GM12878 (cell line): ENCODE results near the gene SPRY1. TPM values are rescaled to one million over a fixed set of nuclear protein-coding genes. Genes with fewer than 3 reads are reported as not detected.

Experiments used
- ATAC-seq: fragments of 200-7000 bp; cut with Tn5 transposase; 3 replicates; pipeline ENCODE4 v1.9.1; 2020; ENCODE audit warnings: mild to moderate bottlenecking, moderate library complexity
- BruUV-seq: library from RNA; stranded (reverse); fragments of 400-500 nt; replicated peaks from 2 replicates; lab custom pipeline; 2021; lab: Mats Ljungman, UMichigan
- CTCF ChIA-PET: fragments of 300-600 bp; sonication (Branson Sonifier 250); formaldehyde crosslinking; extraction: SDS; loops from one replicate; lab custom pipeline; 2021; ENCODE audit warnings: inconsistent platforms; lab: Yijun Ruan, JAX
- POLR2A ChIA-PET: fragments of 350-600 bp; formaldehyde crosslinking; extraction: SDS; loops from one replicate; lab custom pipeline; 2021; ENCODE audit warnings: inconsistent platforms; lab: Charles Lee
- RAD21 ChIA-PET: fragments of 300-600 bp; sonication (Branson Sonifier 250); formaldehyde crosslinking; loops from one replicate; lab custom pipeline; 2023; ENCODE audit warnings: antibody characterized with exemption; ENCODE audit not compliant: unreplicated experiment; lab: Charles Lee
- SMC1A ChIA-PET: fragments of 300-600 bp; sonication (Branson Sonifier 250); formaldehyde crosslinking; loops from one replicate; lab custom pipeline; 2023; ENCODE audit not compliant: unreplicated experiment, uncharacterized antibody; lab: Charles Lee
- DNase-seq: peaks from one replicate; pipeline ENCODE4 v3.0.0-alpha.2; 2011; ENCODE audit warnings: low read depth, low spot score
- FAIRE-seq: peaks from 3 replicates; lab custom pipeline; 2011; peaks lifted over from hg19 to GRCh38; lab: Jason Lieb, UNC
- H2AFZ ChIP-seq: 2 replicates; pipeline ENCODE4 v1.6.0; 2011; ENCODE audit warnings: low read depth, low read length, control low read depth; ENCODE audit not compliant: control insufficient read depth
- H3K27ac ChIP-seq: 2 replicates; pipeline ENCODE4 v1.5.1; 2011; ENCODE audit warnings: control low read depth; ENCODE audit not compliant: control insufficient read depth, insufficient read depth
- H3K27me3 ChIP-seq, 2 experiments: replicated peaks in 1 of 2; 2 replicates each; pipeline versions ENCODE4 v1.6.0 to v1.6.1; 2011; ENCODE audit warnings: low read length in 1 of 2; ENCODE audit not compliant: control insufficient read depth in 2 of 2, insufficient read depth in 2 of 2
- H3K36me3 ChIP-seq, 2 experiments: 2 replicates each; pipeline ENCODE4 v1.5.1; 2011; ENCODE audit warnings: low read length in 1 of 2; ENCODE audit not compliant: control insufficient read depth in 2 of 2, insufficient read depth in 2 of 2
- H3K4me1 ChIP-seq: 2 replicates; pipeline ENCODE4 v1.6.1; 2011; ENCODE audit warnings: mild to moderate bottlenecking, low read length, moderate library complexity, mixed read lengths; ENCODE audit not compliant: control insufficient read depth, insufficient read depth
- H3K4me2 ChIP-seq: 2 replicates; pipeline ENCODE4 v1.6.0; 2011; ENCODE audit warnings: control low read depth; ENCODE audit not compliant: control insufficient read depth, insufficient read depth
- H3K4me3 ChIP-seq: fragments of 200-600 bp; sonication (generic); 2 replicates; pipeline ENCODE4 v1.5.1; 2016
- H3K79me2 ChIP-seq: 2 replicates; pipeline ENCODE4 v1.6.0; 2011; ENCODE audit warnings: low read length; ENCODE audit not compliant: control insufficient read depth, insufficient read depth
- H3K9ac ChIP-seq: 2 replicates; pipeline ENCODE4 v1.8.0; 2011; ENCODE audit warnings: low read length, control low read depth, mixed read lengths; ENCODE audit not compliant: control insufficient read depth, insufficient read depth
- H3K9me3 ChIP-seq: replicated peaks from 3 replicates; pipeline ENCODE4 v1.5.1; 2011; ENCODE audit warnings: mild to moderate bottlenecking, low read length; ENCODE audit not compliant: control insufficient read depth, insufficient read depth
- H4K20me1 ChIP-seq: 2 replicates; pipeline ENCODE4 v1.6.0; 2011; ENCODE audit not compliant: control insufficient read depth, insufficient read depth
- CBX3 ChIP-seq: fragments of 200-600 bp; sonication (generic); IDR thresholded peaks from 2 replicates; pipeline ENCODE4 v1.6.1; 2016; ENCODE audit warnings: low read depth, borderline replicate concordance
- CREB1 ChIP-seq: IDR thresholded peaks from 2 replicates; pipeline ENCODE4 v1.6.1; 2012; ENCODE audit warnings: low read depth, mild to moderate bottlenecking, inconsistent platforms
- PAX5 ChIP-seq: IDR thresholded peaks from 2 replicates; pipeline ENCODE4 v1.6.1; 2011; ENCODE audit warnings: low read depth, low read length, borderline replicate concordance
- WGBS: methylation state at CpG from one replicate; pipeline ENCODE4 v1.1.6; 2016; ENCODE audit warnings: low lambda C conversion rate; ENCODE audit not compliant: insufficient replicate concordance, insufficient coverage; ENCODE audit errors: missing lambda C conversion rate; 5-methylcytosine and 5-hydroxymethylcytosine counted together
- in situ Hi-C: fragments of 300-500 bp; cut with MboI; formaldehyde crosslinking; loops from 9 replicates; pipeline ENCODE4 v1.14.3; 2018; ENCODE audit warnings: mixed read lengths
- intact Hi-C: fragments of 100-400 bp; cut with micrococcal nuclease; formaldehyde crosslinking; loops from one replicate; pipeline ENCODE4 v1.14.2; 2022; ENCODE audit not compliant: unreplicated experiment
- polyA plus RNA-seq, 11 experiments: library from polyadenylated mRNA; depleted of rRNA in 4 of 11; unstranded in 6 of 11; stranded (reverse) in 5 of 11; fragments of >200 nt; fragmentation: Nextera tagmentation in 4 of 11; fragmentation: Illumina TruSeq in 1 of 11; extraction: Ambion mirVana in 4 of 11; extraction: Trizol in 1 of 11; gene quantifications; 1 replicate in 1 of 11; 2 replicates in 10 of 11; pipeline versions ENCODE4 v1.2.1 to v1.2.3, GENCODE V29; 2011 to 2016; ENCODE audit warnings: inconsistent platforms in 2 of 11, missing spikeins in 2 of 11, low read depth in 1 of 11
- total RNA-seq, 4 experiments: library from RNA; depleted of rRNA in 3 of 4; stranded (reverse); fragments of >200 nt in 3 of 4; fragmentation: Illumina TruSeq in 1 of 4; extraction: Trizol in 1 of 4; gene quantifications; 2 replicates each; pipeline versions ENCODE4 v1.2.1 to v1.2.3, GENCODE V29; 2013 to 2021
- TF ChIP-seq, protein P1 (sequence below): fragments of 450-650 bp; IDR thresholded peaks from 2 replicates; pipeline ENCODE4 v1.6.1; 2017; ENCODE audit warnings: mild to moderate bottlenecking, moderate library complexity
- TF ChIP-seq, protein P2 (sequence below): fragments of 450-650 bp; IDR thresholded peaks from 2 replicates; pipeline ENCODE4 v1.6.1; 2016; ENCODE audit warnings: mild to moderate bottlenecking
- TF ChIP-seq, protein P3 (sequence below): IDR thresholded peaks from 2 replicates; pipeline ENCODE4 v1.6.1; 2012; ENCODE audit warnings: low read depth, low read length, improper control_type of control experiment

SPRY1 gene
- total and polyA plus RNA-seq, 10 of the 15 experiments (the other 5 are each of a cell fraction or from before 2014, with no cell fraction given), result 0.05 to 5.7 (median 0.23) TPM; not detected in 2

- ChIA-PET SMC1A (interaction anchor here (1.2 kb wide), 1 partner anchor 252 kb away, joined by 4 read pairs; no protein-coding TSS in a partner anchor), RAD21 (no interaction called here), POLR2A (no interaction called here), CTCF (interaction anchor here (1.0 kb wide), 1 partner anchor 280 kb away, joined by 3 read pairs; no protein-coding TSS in a partner anchor)
- Histone ChIP-seq H3K4me3 (no peak overlapping the region), H3K9ac (no peak overlapping the region), H3K36me3 (no peaks in the 10 kb centered on the region), H3K4me2 (no peak overlapping the region), H3K27ac (no peak overlapping the region), H3K27me3 (no peaks in the 10 kb centered on the region; a peak in 2 of 4 replicates), H4K20me1 (no peaks in the 10 kb centered on the region), H3K79me2 (no peaks in the 10 kb centered on the region), H2AFZ (no peak overlapping the region), H3K4me1 (no peaks in the 10 kb centered on the region; the same call in 1 of the 2 replicates), H3K9me3 (no peaks in the 10 kb centered on the region)
- DNase-seq (no peak), ATAC-seq (peak; percentile 88), FAIRE-seq (peak; percentile 91)
- in situ Hi-C loops, result loop anchor here (10.0 kb wide), 1 partner anchor 884 kb away; no protein-coding TSS in a partner anchor
- 0% methylated on average over 3 of the region's 3 CpGs for WGBS
- TF ChIP-seq CBX3, result no peak
- TF ChIP-seq CREB1, result no peak
- TF ChIP-seq, protein P1, sequence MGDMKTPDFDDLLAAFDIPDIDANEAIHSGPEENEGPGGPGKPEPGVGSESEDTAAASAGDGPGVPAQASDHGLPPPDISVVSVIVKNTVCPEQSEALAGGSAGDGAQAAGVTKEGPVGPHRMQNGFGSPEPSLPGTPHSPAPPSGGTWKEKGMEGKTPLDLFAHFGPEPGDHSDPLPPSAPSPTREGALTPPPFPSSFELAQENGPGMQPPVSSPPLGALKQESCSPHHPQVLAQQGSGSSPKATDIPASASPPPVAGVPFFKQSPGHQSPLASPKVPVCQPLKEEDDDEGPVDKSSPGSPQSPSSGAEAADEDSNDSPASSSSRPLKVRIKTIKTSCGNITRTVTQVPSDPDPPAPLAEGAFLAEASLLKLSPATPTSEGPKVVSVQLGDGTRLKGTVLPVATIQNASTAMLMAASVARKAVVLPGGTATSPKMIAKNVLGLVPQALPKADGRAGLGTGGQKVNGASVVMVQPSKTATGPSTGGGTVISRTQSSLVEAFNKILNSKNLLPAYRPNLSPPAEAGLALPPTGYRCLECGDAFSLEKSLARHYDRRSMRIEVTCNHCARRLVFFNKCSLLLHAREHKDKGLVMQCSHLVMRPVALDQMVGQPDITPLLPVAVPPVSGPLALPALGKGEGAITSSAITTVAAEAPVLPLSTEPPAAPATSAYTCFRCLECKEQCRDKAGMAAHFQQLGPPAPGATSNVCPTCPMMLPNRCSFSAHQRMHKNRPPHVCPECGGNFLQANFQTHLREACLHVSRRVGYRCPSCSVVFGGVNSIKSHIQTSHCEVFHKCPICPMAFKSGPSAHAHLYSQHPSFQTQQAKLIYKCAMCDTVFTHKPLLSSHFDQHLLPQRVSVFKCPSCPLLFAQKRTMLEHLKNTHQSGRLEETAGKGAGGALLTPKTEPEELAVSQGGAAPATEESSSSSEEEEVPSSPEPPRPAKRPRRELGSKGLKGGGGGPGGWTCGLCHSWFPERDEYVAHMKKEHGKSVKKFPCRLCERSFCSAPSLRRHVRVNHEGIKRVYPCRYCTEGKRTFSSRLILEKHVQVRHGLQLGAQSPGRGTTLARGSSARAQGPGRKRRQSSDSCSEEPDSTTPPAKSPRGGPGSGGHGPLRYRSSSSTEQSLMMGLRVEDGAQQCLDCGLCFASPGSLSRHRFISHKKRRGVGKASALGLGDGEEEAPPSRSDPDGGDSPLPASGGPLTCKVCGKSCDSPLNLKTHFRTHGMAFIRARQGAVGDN, result no peak
- TF ChIP-seq, protein P2, sequence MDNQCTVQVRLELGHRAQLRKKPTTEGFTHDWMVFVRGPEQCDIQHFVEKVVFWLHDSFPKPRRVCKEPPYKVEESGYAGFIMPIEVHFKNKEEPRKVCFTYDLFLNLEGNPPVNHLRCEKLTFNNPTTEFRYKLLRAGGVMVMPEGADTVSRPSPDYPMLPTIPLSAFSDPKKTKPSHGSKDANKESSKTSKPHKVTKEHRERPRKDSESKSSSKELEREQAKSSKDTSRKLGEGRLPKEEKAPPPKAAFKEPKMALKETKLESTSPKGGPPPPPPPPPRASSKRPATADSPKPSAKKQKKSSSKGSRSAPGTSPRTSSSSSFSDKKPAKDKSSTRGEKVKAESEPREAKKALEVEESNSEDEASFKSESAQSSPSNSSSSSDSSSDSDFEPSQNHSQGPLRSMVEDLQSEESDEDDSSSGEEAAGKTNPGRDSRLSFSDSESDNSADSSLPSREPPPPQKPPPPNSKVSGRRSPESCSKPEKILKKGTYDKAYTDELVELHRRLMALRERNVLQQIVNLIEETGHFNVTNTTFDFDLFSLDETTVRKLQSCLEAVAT, result no peak
- TF ChIP-seq, protein P3, sequence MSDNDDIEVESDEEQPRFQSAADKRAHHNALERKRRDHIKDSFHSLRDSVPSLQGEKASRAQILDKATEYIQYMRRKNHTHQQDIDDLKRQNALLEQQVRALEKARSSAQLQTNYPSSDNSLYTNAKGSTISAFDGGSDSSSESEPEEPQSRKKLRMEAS, result no peak
- no peak for TF ChIP-seq PAX5
- no TSS peak for BruUV-seq
- intact Hi-C loops, result loop anchor here (10.0 kb wide), 1 partner anchor 884 kb away; no protein-coding TSS in a partner anchor
These were observed 15.6 kb upstream of the SPRY1 start for GRCh38 chr4:123380728-123381716.
